Fibroblast of lung (primary cell): ENCODE measurements around the gene PGA4.

Experiments
- EZH2 ChIP-seq: IDR thresholded peaks from 2 replicates; pipeline ENCODE4 v1.5.1; 2012; ENCODE audit warnings: low read length, control low read depth, mild to moderate bottlenecking; ENCODE audit errors: missing control alignments
- TF ChIP-seq, protein P1 (sequence below), 2 donors: IDR thresholded peaks in 1 of 2; conservative IDR thresholded peaks in 1 of 2; 1 replicate in 1 of 2; 2 replicates in 1 of 2; pipeline ENCODE4 v1.5.1; 2011 to 2012; ENCODE audit warnings: low read length in 2 of 2, control low read depth in 1 of 2, inconsistent platforms in 1 of 2, low read depth in 1 of 2, mild to moderate bottlenecking in 1 of 2

DNA sequence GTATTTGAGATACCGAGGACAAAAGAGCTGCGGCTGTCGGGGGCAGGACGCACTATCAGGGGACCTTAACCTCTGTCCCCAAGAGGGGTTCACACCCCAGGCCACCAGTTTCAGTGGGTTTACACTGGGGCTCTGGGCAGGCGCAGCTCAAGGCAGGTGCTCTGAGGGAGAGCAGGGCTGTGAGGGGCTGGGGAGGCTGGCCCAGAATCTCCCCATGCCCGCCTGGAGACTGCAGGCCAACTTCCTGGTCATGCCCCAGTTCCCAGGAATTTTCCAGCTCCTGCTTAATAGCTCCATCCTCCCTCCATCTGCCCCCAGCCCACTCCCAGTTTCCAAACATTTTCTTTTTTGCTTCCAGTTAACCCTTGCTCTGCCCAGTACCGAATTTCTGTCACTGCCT lies 26.4 kb upstream of the PGA4 start:
- TF ChIP-seq, protein P1, sequence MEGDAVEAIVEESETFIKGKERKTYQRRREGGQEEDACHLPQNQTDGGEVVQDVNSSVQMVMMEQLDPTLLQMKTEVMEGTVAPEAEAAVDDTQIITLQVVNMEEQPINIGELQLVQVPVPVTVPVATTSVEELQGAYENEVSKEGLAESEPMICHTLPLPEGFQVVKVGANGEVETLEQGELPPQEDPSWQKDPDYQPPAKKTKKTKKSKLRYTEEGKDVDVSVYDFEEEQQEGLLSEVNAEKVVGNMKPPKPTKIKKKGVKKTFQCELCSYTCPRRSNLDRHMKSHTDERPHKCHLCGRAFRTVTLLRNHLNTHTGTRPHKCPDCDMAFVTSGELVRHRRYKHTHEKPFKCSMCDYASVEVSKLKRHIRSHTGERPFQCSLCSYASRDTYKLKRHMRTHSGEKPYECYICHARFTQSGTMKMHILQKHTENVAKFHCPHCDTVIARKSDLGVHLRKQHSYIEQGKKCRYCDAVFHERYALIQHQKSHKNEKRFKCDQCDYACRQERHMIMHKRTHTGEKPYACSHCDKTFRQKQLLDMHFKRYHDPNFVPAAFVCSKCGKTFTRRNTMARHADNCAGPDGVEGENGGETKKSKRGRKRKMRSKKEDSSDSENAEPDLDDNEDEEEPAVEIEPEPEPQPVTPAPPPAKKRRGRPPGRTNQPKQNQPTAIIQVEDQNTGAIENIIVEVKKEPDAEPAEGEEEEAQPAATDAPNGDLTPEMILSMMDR (conservative IDR thresholded peaks at IDR 0.05 in 1 of 2, IDR thresholded peaks at IDR 0.05 in 1 of 2; ENCODE audit: low read depth in 1 of 2, low read length in 2 of 2) = no peak
- TF ChIP-seq EZH2 = no peak
